HG02970 (cell line): ENCODE results near the gene TMEM33.
"Not testable (repeated sequence)": the region's sequence is repeated elsewhere in the genome, so short reads cannot be mapped to it uniquely, and the experiment has no call there.

Experiments
- ATAC-seq: cut with Tn5 transposase; IDR thresholded peaks from one replicate; pipeline ENCODE4 v1.9.1; 2021; ENCODE audit warnings: mild to moderate bottlenecking, moderate library complexity, moderate number of reproducible peaks; ENCODE audit not compliant: unreplicated experiment, low FRiP score

Gene TMEM33

GRCh38 chr4:41934901-41935651 lies at the start of gene TMEM33:
TSS of gene TMEM33 (plus strand) at chr4:41935429. CDS start at chr4:41935485, 56 bp downstream.
- peak; percentile 65 for ATAC-seq

GRCh38 chr4:41885456-41885855 lies 49.8 kb upstream of the TMEM33 start:
- no peak for ATAC-seq

- no peak for ATAC-seq
Measured at GRCh38 chr4:41887277-41887676, 48.0 kb upstream of the TMEM33 start.

- no peak for ATAC-seq
Measured at GRCh38 chr4:41887821-41888686, 47.2 kb upstream of the TMEM33 start.

GRCh38 chr4:41888687-41889074 lies 46.5 kb upstream of the TMEM33 start:
- ATAC-seq, result no peak

GRCh38 chr4:41889317-41889716 lies 45.9 kb upstream of the TMEM33 start:
- ATAC-seq, result no peak

GRCh38 chr4:41890085-41890484 lies 45.1 kb upstream of the TMEM33 start:
- no peak for ATAC-seq

- no peak for ATAC-seq
Measured at GRCh38 chr4:41896648-41897047, 38.6 kb upstream of the TMEM33 start.

GRCh38 chr4:41897698-41898097 lies 37.5 kb upstream of the TMEM33 start:
- no peak for ATAC-seq

GRCh38 chr4:41909136-41909535 lies 26.1 kb upstream of the TMEM33 start:
- ATAC-seq, result not testable (repeated sequence)

GRCh38 chr4:41912546-41912945 lies 22.7 kb upstream of the TMEM33 start:
- ATAC-seq, result no peak

GRCh38 chr4:41913509-41913908 lies 21.7 kb upstream of the TMEM33 start:
- no peak for ATAC-seq

GRCh38 chr4:41918278-41918677 lies 17.0 kb upstream of the TMEM33 start:
- ATAC-seq, result no peak

- not testable (repeated sequence) for ATAC-seq
Measured at GRCh38 chr4:41920416-41920815, 14.8 kb upstream of the TMEM33 start.

GRCh38 chr4:41921476-41921875 lies 13.8 kb upstream of the TMEM33 start:
- no peak for ATAC-seq

GRCh38 chr4:41927796-41928499 lies 7.3 kb upstream of the TMEM33 start:
- no peak for ATAC-seq

GRCh38 chr4:41930139-41930831 lies 4.9 kb upstream of the TMEM33 start:
- ATAC-seq, result no peak

GRCh38 chr4:41932988-41933387 lies 2.2 kb upstream of the TMEM33 start:
- ATAC-seq, result no peak

- ATAC-seq, result no peak
Measured at GRCh38 chr4:41933997-41934503, 1.2 kb upstream of the TMEM33 start.

GRCh38 chr4:41934514-41934900 lies 722 bp upstream of the TMEM33 start:
- no peak for ATAC-seq
